CD4-positive, alpha-beta T cell treated with Interferon alpha-2 for 1 hour (primary cell): ENCODE measurements around the gene NECTIN2.
"Not testable (repeated sequence)": the region's sequence is repeated elsewhere in the genome, so short reads cannot be mapped to it uniquely, and the experiment has no call there.

Experiments used
- DNase-seq, 2 donors: peaks; one replicate each; pipeline ENCODE4 v3.0.0-alpha.2; 2020 to 2022

Gene NECTIN2

GRCh38 chr19:44855606-44856005 is 9.5 kb downstream of the NECTIN2 start:
- DNase-seq: no peak

GRCh38 chr19:44856421-44857083 is 10.5 kb downstream of the NECTIN2 start:
- DNase-seq: no peak

- DNase-seq: no peak
Measured at GRCh38 chr19:44857837-44858236, 11.7 kb downstream of the NECTIN2 start.

- DNase-seq: not testable (repeated sequence)
Measured at GRCh38 chr19:44861576-44861975, 15.5 kb downstream of the NECTIN2 start.

- no peak for DNase-seq
Measured at GRCh38 chr19:44863990-44864389, 17.9 kb downstream of the NECTIN2 start.

- no peak for DNase-seq
Measured at GRCh38 chr19:44865196-44865767, 19.2 kb downstream of the NECTIN2 start.

GRCh38 chr19:44866664-44867063 is 20.6 kb downstream of the NECTIN2 start:
- DNase-seq: no peak

- DNase-seq: no peak
Measured at GRCh38 chr19:44867578-44867977, 21.5 kb downstream of the NECTIN2 start.

GRCh38 chr19:44869733-44870470 is 23.8 kb downstream of the NECTIN2 start:
- DNase-seq: peak in 1 of 2 donors; percentile 36

GRCh38 chr19:44871809-44872208 is 25.7 kb downstream of the NECTIN2 start:
- no peak for DNase-seq

- DNase-seq: no peak
Measured at GRCh38 chr19:44872661-44873060, 26.6 kb downstream of the NECTIN2 start.

- DNase-seq: no peak
Measured at GRCh38 chr19:44874317-44874716, 28.2 kb downstream of the NECTIN2 start.

- no peak for DNase-seq
Measured at GRCh38 chr19:44875666-44876451, 29.8 kb downstream of the NECTIN2 start.

GRCh38 chr19:44876930-44877535 is 30.9 kb downstream of the NECTIN2 start:
- DNase-seq: no peak

- DNase-seq: no peak
Measured at GRCh38 chr19:44878120-44878865, 32.2 kb downstream of the NECTIN2 start.

- no peak for DNase-seq
Measured at GRCh38 chr19:44879309-44880065, 33.4 kb downstream of the NECTIN2 start.

- no peak for DNase-seq
Measured at GRCh38 chr19:44882063-44882462, 36.0 kb downstream of the NECTIN2 start.

- not testable (repeated sequence) for DNase-seq
Measured at GRCh38 chr19:44882619-44883397, 36.7 kb downstream of the NECTIN2 start.

- no peak for DNase-seq
Measured at GRCh38 chr19:44883922-44884321, 37.8 kb downstream of the NECTIN2 start.

- DNase-seq: no peak
Measured at GRCh38 chr19:44884566-44884965, 38.5 kb downstream of the NECTIN2 start.

- no peak for DNase-seq
Measured at GRCh38 chr19:44886141-44886540, 40.0 kb downstream of the NECTIN2 start.
